GM21367 (cell line): ENCODE measurements around the gene MCM5.
"Not testable (repeated sequence)": the region's sequence is repeated elsewhere in the genome, so short reads cannot be mapped to it uniquely, and the experiment has no call there.

Experiments
- ATAC-seq: cut with Tn5 transposase; IDR thresholded peaks from one replicate; pipeline ENCODE4 v1.9.1; 2021; ENCODE audit not compliant: unreplicated experiment

MCM5 gene

GRCh38 chr22:35450824-35451569, 51.1 kb downstream of the MCM5 start:
- ATAC-seq = no peak

GRCh38 chr22:35451592-35451991, 51.7 kb downstream of the MCM5 start:
- ATAC-seq = no peak

GRCh38 chr22:35452351-35452781, 52.4 kb downstream of the MCM5 start:
- ATAC-seq = no peak

- no peak for ATAC-seq
Measured at GRCh38 chr22:35452810-35453743, 53.1 kb downstream of the MCM5 start.

GRCh38 chr22:35454416-35455054, 54.6 kb downstream of the MCM5 start:
- ATAC-seq = no peak

- no peak for ATAC-seq
Measured at GRCh38 chr22:35455529-35455928, 55.6 kb downstream of the MCM5 start.

GRCh38 chr22:35456757-35457156, 56.8 kb downstream of the MCM5 start:
- ATAC-seq = no peak

GRCh38 chr22:35457729-35458546, 58.0 kb downstream of the MCM5 start:
- no peak for ATAC-seq

- no peak for ATAC-seq
Measured at GRCh38 chr22:35458547-35459422, 58.8 kb downstream of the MCM5 start.

- no peak for ATAC-seq
Measured at GRCh38 chr22:35459423-35459894, 59.5 kb downstream of the MCM5 start.

GRCh38 chr22:35459976-35460375, 60.0 kb downstream of the MCM5 start:
- ATAC-seq = not testable (repeated sequence)

GRCh38 chr22:35460688-35461087, 60.7 kb downstream of the MCM5 start:
- ATAC-seq = no peak

- no peak for ATAC-seq
Measured at GRCh38 chr22:35462498-35463230, 62.7 kb downstream of the MCM5 start.

- no peak for ATAC-seq
Measured at GRCh38 chr22:35463231-35463933, 63.4 kb downstream of the MCM5 start.

GRCh38 chr22:35464399-35464798, 64.5 kb downstream of the MCM5 start:
- no peak for ATAC-seq

GRCh38 chr22:35465109-35465701, 65.3 kb downstream of the MCM5 start:
- no peak for ATAC-seq

GRCh38 chr22:35467681-35468434, 67.9 kb downstream of the MCM5 start:
- ATAC-seq = no peak
